OCI-LY3 (cell line): Measurements from ENCODE around the gene CDH4.

Experiments
- EZH2phosphoT487 ChIP-seq: fragments of 200-600 bp; shearing (Covaris generic); IDR thresholded peaks from 2 replicates; pipeline ENCODE4 v1.6.1; 2018; ENCODE audit warnings: antibody characterized with exemption, mixed run types, low read depth
- TF ChIP-seq, protein P1 (sequence below): fragments of 200-600, 300-600 bp; sonication (generic); IDR thresholded peaks from 2 replicates; pipeline ENCODE4 v1.5.1; 2014; ENCODE audit warnings: antibody characterized with exemption, low read length, low read depth

DNA sequence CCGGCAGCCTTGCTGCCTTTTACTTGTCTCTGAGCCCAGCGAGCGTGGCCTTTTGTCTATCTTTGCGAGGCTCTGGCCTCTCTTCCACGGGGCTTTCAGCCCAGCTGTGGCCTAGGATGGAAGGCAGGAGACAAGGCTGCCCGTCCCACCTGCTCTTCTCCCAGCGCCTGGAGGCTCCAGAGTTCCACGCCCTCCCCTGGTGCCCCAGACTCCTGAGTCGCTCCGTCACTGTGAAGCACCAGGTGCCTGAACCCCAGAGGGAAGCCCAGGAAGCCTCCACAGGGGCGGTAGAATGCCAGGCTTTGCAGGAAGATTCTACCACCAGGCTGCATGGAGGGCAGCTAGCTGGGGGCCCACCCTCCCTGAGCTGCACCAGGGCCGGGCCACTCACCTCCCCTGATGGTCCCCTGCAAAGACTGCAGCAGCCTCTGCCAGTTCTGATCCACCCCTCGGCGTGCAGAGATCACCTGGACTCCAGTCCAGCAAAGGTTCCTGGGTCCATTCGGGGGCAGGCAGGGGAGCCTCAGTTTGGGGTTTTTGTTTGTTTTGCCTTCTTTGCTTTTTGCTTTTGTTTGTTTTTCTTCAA lies 384.6 kb downstream of the CDH4 start:
- TF ChIP-seq, protein P1, sequence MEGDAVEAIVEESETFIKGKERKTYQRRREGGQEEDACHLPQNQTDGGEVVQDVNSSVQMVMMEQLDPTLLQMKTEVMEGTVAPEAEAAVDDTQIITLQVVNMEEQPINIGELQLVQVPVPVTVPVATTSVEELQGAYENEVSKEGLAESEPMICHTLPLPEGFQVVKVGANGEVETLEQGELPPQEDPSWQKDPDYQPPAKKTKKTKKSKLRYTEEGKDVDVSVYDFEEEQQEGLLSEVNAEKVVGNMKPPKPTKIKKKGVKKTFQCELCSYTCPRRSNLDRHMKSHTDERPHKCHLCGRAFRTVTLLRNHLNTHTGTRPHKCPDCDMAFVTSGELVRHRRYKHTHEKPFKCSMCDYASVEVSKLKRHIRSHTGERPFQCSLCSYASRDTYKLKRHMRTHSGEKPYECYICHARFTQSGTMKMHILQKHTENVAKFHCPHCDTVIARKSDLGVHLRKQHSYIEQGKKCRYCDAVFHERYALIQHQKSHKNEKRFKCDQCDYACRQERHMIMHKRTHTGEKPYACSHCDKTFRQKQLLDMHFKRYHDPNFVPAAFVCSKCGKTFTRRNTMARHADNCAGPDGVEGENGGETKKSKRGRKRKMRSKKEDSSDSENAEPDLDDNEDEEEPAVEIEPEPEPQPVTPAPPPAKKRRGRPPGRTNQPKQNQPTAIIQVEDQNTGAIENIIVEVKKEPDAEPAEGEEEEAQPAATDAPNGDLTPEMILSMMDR: no peak
- no peak for TF ChIP-seq EZH2phosphoT487
